ACHN (cell line): ENCODE measurements around the gene ZNF491.
"Not testable (repeated sequence)": the region's sequence is repeated elsewhere in the genome, so short reads cannot be mapped to it uniquely, and the experiment has no call there.

Source experiments
- DNase-seq: peaks from one replicate; pipeline ENCODE4 v3.0.0-alpha.2; 2015
- in situ Hi-C: cut with HindIII; loops from 2 replicates; pipeline ENCODE4 v1.10.0; 2017; ENCODE audit warnings: low sequenced_read_pairs, low pct_ligation_motif_present, low pct_unique_long_range_greater_than_20kb

ZNF491 gene

DNA sequence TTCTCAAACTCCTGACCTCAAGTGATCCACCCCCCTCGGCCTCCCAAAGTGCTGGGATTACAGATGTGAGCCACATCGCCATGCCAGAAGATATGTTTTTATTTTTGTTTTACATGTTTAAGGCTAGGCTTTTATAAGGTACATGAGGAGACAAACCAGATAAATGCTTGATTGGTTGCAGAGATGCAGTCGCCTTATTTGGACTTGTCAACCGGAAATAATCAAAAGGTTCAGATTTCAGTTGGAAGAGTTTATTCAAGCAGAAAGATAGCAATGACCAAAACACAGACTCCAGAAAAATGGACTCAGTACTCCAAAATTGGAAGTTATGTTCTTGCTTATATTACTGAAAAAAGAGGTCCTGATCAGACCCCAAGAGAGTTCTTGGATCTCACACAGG lies 52.0 kb downstream of the ZNF491 start:
- DNase-seq, in situ Hi-C loops: not testable (repeated sequence)

DNA sequence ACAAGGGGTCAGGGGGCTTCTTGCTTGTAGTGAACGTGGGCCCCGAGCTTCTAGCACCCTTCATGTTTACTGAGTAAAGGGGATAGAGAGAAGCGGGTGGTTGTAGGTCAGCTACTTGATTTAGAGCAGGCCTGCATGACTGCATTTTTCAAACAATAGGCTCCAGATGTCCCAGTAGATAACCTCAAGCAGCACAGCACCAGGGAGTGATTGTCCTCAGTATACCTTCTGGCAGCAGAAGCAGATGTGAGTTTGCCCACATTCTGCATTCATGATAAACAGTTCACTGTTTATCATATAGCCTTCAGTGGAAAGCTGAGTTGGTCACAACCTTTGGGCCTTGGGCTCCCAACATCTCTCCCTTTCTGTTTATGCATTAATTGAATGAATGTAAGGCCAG lies 55.0 kb downstream of the ZNF491 start:
- DNase-seq = no peak
- in situ Hi-C loops = no loop called here

- DNase-seq = no peak
- in situ Hi-C loops = no loop called here
These were observed 58.4 kb downstream of the ZNF491 start for GRCh38 chr19:11856596-11857250.
